Karpas-422 (cell line): ENCODE measurements around the gene IQSEC3. TPM values are rescaled to one million over a fixed set of nuclear protein-coding genes. Genes with fewer than 3 reads are reported as not detected.
"Not testable (repeated sequence)": the region's sequence is repeated elsewhere in the genome, so short reads cannot be mapped to it uniquely, and the experiment has no call there.

Experiments used
- DNase-seq: peaks from one replicate; pipeline ENCODE4 v3.0.0-alpha.2; 2015
- H2AFZ ChIP-seq: fragments of 200-600 bp; sonication (generic); 2 replicates; pipeline ENCODE4 v1.6.1; 2014; ENCODE audit warnings: antibody characterized with exemption, low read length, mixed read lengths
- H3K27ac ChIP-seq: fragments of 200-600 bp; sonication (generic); 2 replicates; pipeline ENCODE4 v1.5.1; 2014; ENCODE audit warnings: mild to moderate bottlenecking, low read length, moderate library complexity
- H3K27me3 ChIP-seq: fragments of 200-600 bp; sonication (generic); 2 replicates; pipeline ENCODE4 v1.6.1; 2014; ENCODE audit warnings: low read length, mixed read lengths
- H3K36me3 ChIP-seq: fragments of 200-600 bp; sonication (generic); 2 replicates; pipeline ENCODE4 v1.6.1; 2014; ENCODE audit warnings: low read length, mixed read lengths; ENCODE audit not compliant: insufficient read depth
- H3K4me1 ChIP-seq: fragments of 200-600 bp; sonication (generic); 2 replicates; pipeline ENCODE4 v1.6.1; 2014; ENCODE audit warnings: mild to moderate bottlenecking, low read length, mixed read lengths
- H3K4me2 ChIP-seq: fragments of 200-600 bp; sonication (generic); 2 replicates; pipeline ENCODE4 v1.6.1; 2014; ENCODE audit warnings: low read length, low read depth, mild to moderate bottlenecking; ENCODE audit not compliant: poor library complexity, severe bottlenecking
- H3K4me3 ChIP-seq: fragments of 200-600 bp; sonication (generic); 2 replicates; pipeline ENCODE4 v1.5.1; 2014; ENCODE audit warnings: mild to moderate bottlenecking, antibody characterized with exemption, low read length, mixed read lengths
- H3K79me2 ChIP-seq: fragments of 200-600 bp; sonication (generic); 2 replicates; pipeline ENCODE4 v1.6.1; 2014; ENCODE audit warnings: mild to moderate bottlenecking, low read length, mixed read lengths
- H3K9ac ChIP-seq: fragments of 200-600 bp; sonication (generic); 2 replicates; pipeline ENCODE4 v1.6.0; 2014; ENCODE audit warnings: low read length
- H3K9me2 ChIP-seq: fragments of 200-600 bp; sonication (generic), shearing (Covaris generic); replicated peaks from 2 replicates; pipeline ENCODE4 v1.6.0; 2014; ENCODE audit warnings: mild to moderate bottlenecking, low read length, moderate library complexity; ENCODE audit not compliant: insufficient read depth
- H3K9me3 ChIP-seq: fragments of 300-700, 200-600 bp; sonication (generic); 2 replicates; pipeline ENCODE4 v1.6.1; 2014; ENCODE audit warnings: low read length, mixed read lengths
- H4K20me1 ChIP-seq: fragments of 200-600 bp; sonication (generic); 2 replicates; pipeline ENCODE4 v1.6.1; 2014; ENCODE audit warnings: mild to moderate bottlenecking, antibody characterized with exemption, low read length, low read depth; ENCODE audit not compliant: insufficient read depth
- total RNA-seq: library from RNA; depleted of rRNA; stranded (reverse); fragments of >200 nt; shearing (Covaris generic); gene quantifications from 2 replicates; pipeline ENCODE4 v1.2.3, GENCODE V29; 2014; ENCODE audit warnings: low replicate concordance

IQSEC3 gene
- total RNA-seq, 1 experiment from 2014 or later, result not detected

DNA sequence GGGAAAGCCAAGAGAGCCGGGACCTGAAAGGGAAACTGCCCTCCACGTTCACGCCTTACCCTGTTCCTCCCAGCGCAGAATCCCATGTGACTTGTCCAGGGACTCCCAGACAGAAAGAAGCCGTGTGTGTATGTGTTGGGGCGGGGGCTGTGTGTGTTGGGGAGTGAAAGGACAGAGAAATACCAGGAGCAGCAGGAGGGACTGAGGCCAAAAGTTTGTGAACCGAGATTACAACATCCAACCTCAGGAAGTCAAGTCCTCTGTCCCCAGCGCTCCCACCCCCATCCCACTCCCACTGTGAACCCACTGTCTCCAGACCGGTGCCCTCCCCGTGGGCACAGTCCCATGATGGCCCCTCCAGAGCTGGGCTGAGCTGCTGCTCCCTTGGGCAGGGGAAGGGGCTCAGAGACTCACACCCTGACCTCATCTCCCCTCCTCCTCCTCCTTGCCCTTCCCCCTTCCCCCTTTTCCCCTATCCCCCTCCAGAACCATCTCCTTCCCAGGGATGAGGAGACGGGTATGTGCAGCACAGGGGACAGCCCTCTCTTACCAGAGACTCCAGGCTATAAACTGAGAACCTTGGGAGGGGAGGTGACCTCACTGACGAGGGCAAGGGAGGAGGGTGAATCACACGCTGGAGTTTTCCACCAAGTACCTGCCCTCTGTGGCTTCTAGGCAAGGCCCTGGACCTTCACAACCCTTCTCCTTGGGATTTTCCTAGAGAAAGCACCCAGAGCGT is 147.6 kb downstream of the IQSEC3 start, which contains the start of gene SLC6A12:
Gene SLC6A12 (minus strand): TSS at position 155 of the 739 bp plus-strand sequence. CDS start 4,171 bp downstream, outside the sequence.
- Histone ChIP-seq H3K27ac (no peak within 1 kb of the TSS), H3K79me2 (no peaks in the 10 kb centered on the region), H3K9ac (no peak within 1 kb of the TSS), H3K36me3 (no peaks in the 10 kb centered on the region), H3K4me2 (no peak within 1 kb of the TSS), H3K4me1 (peaks cover 11% of the 10 kb centered on the region), H2AFZ (no peak within 1 kb of the TSS), H3K27me3 (no peaks in the 10 kb centered on the region), H3K9me3 (no peaks in the 10 kb centered on the region), H3K9me2 (no peaks in the 10 kb centered on the region), H4K20me1 (no peaks in the 10 kb centered on the region), H3K4me3 (no peak within 1 kb of the TSS)
- no peak for DNase-seq

DNA sequence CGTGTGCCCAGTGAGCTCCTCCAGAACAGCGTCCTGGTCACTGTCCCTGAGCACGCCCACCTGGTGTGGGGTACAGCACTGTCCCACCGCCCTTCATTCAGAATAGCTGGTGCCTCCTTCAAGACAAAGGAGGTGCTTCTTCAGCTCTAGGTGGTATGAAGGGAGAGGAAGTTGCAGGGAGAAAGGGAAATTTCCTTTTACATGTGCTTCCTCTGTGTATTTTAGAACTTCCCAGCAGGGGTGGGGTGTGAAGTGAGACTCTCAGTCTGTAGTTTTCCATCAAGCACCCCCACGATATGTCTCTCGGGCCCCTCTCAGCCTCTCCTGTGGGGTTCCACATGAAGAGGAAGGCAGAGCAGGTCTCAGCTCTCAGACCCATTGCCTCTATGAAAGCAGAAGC is 148.5 kb downstream of the IQSEC3 start:
- no peak overlapping the region for H3K4me2 ChIP-seq
- H3K36me3 ChIP-seq, result no peaks in the 10 kb centered on the region
- H3K79me2 ChIP-seq, result no peaks in the 10 kb centered on the region
- no peak for DNase-seq
- peaks cover 11% of the 10 kb centered on the region for H3K4me1 ChIP-seq
- H3K9me2 ChIP-seq, result no peaks in the 10 kb centered on the region
- H3K9ac ChIP-seq, result no peak overlapping the region
- H3K27ac ChIP-seq, result no peak overlapping the region
- no peak overlapping the region for H3K4me3 ChIP-seq
- H2AFZ ChIP-seq, result no peak overlapping the region
- H4K20me1 ChIP-seq, result no peaks in the 10 kb centered on the region
- no peaks in the 10 kb centered on the region for H3K27me3 ChIP-seq
- no peaks in the 10 kb centered on the region for H3K9me3 ChIP-seq

DNA sequence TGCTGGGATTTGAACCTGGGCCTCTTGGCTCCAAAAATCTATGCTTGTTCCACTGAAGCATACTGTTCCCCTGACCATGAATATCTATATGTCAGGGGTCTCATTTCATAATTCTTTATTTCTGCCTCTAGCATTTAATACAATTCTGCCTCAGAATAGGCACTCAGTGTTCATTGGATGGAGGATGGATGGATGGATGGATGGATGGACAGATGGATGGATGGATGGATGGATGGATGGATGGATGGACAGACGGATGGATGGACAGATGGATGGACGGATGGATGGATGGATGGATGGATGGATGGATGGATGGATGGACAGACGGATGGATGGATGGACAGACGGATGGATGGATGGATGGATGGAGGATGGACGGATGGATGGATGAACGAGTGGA is 150.5 kb downstream of the IQSEC3 start:
- not testable (repeated sequence) for DNase-seq, H4K20me1 ChIP-seq, H3K36me3 ChIP-seq, H3K4me3 ChIP-seq, H3K9me3 ChIP-seq, H3K27ac ChIP-seq, H3K9ac ChIP-seq, H2AFZ ChIP-seq, H3K9me2 ChIP-seq, H3K4me2 ChIP-seq, H3K79me2 ChIP-seq, H3K27me3 ChIP-seq
- peaks cover 11% of the 10 kb centered on the region for H3K4me1 ChIP-seq

DNA sequence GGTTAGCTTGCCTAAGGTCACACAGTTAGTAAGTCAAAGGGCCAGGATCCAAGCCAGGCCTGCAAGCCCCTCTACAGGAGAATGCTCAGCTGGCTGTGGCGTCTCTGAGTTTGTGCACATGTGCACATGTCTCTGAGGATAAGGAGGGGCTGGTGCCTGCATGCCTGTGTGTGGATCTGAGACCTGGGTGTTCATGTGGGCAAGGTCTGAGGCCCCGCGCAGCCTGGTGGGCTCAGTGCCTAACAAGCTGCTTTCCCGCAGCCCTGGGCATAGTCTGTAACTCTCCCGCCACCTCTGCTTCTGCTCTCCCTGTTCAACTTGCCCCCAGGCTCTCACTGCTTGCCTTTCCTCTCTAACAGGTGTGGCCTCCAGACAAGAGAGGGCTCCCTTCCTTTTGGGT is 151.7 kb downstream of the IQSEC3 start:
- Histone ChIP-seq H2AFZ (no peak overlapping the region), H3K4me3 (no peak overlapping the region), H3K9ac (no peak overlapping the region), H3K27me3 (no peaks in the 10 kb centered on the region), H3K27ac (no peak overlapping the region), H3K9me2 (no peaks in the 10 kb centered on the region), H3K36me3 (no peaks in the 10 kb centered on the region), H3K9me3 (no peaks in the 10 kb centered on the region), H3K4me1 (peaks cover 1% of the 10 kb centered on the region), H3K79me2 (no peaks in the 10 kb centered on the region), H4K20me1 (no peaks in the 10 kb centered on the region), H3K4me2 (no peak overlapping the region)
- no peak for DNase-seq

DNA sequence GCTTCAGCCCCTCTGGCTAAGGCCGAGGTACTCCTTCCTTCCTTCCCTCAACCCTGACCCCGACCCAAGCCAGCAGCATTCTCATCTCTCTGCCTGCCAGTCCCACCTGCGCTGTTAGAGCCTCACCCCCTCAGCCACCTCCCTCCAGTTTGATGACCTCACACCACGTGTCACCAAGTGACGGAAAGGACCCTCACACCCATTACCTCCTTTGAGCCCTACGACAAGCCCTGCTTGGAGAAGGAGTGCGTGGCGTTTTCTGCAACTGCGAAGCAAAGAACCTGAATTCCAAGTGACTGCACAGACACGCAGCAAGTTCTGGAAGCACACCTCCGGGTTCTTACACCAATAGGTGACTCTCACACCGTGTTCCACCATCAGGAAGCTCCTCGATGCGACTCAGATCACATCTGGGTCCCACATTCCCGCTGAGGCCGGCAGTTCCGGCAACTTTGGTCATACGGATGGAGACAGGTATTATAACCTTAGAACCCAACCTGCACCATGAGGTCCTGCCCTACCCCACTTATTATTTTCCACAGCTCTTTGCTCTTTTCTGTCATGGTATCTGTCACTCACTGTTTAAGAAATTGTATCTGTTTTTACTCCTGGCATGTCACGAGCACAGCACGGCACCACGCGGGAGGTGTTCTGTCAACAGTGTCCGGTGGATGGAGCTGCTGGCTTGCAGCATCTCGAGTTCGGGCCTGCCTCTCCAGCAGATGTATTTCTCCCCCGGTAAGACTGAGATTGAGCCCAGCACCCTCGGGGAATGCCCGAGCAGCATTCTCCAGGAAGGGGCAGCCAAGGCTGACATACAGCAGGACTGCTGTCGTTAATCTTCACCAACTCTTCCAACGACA is 152.4 kb downstream of the IQSEC3 start:
- Histone ChIP-seq H3K9ac (no peak overlapping the region), H3K4me2 (no peak overlapping the region), H2AFZ (no peak overlapping the region), H4K20me1 (no peaks in the 10 kb centered on the region), H3K27ac (no peak overlapping the region), H3K36me3 (no peaks in the 10 kb centered on the region), H3K27me3 (no peaks in the 10 kb centered on the region), H3K4me1 (no peaks in the 10 kb centered on the region), H3K79me2 (no peaks in the 10 kb centered on the region), H3K9me2 (no peaks in the 10 kb centered on the region), H3K4me3 (no peak overlapping the region), H3K9me3 (no peaks in the 10 kb centered on the region)
- DNase-seq, result no peak

DNA sequence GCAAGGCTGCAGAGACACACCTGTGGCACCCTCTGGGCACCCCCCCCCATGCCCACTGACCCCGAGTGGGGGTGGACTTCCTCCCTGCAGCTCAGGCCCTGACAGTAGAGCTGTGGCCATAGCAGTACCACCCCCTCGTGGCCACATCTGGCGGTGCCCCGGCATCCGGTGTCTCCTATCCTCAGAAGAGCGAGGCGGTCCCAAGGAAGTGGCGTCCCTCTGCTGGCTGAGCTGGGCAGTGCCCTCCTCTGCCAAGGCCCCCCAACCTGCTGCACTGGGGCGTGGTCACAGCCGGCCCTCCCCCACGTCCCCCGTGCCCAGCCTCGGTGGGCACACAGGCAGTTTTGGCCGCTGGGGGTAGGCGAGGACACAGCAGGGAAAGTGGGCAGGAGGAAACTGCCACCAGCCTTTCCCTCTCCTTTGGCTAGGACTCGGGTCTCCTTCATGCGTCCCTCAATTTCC is 153.4 kb downstream of the IQSEC3 start:
- Histone ChIP-seq H3K9me2 (no peaks in the 10 kb centered on the region), H3K36me3 (no peaks in the 10 kb centered on the region), H3K9ac (no peak overlapping the region), H3K4me3 (no peak overlapping the region), H3K27me3 (no peaks in the 10 kb centered on the region), H3K9me3 (no peaks in the 10 kb centered on the region), H3K79me2 (no peaks in the 10 kb centered on the region), H3K27ac (no peak overlapping the region), H3K4me1 (no peaks in the 10 kb centered on the region), H2AFZ (no peak overlapping the region), H4K20me1 (no peaks in the 10 kb centered on the region), H3K4me2 (no peak overlapping the region)
- DNase-seq, result peak; percentile 94

DNA sequence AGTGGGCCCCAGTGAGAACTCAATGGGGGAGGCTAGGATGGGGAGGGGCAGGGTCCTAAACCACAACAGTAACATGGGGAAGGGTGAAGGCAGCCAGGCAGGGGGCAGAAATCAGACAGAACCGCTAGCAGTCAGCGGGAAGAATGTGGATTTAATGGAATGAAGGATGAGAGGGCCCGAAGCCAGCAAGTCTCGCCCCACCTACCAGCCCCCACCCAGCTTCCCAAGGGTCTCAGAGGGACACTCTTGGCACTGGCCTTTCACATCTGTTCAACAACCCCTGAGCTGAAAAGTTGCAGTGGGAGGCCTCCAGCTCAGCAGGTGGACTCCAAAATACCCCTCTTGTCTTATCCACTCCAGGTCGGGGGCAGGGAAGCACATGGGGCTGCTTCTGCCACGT is 153.9 kb downstream of the IQSEC3 start:
- Histone ChIP-seq H3K4me1 (no peaks in the 10 kb centered on the region), H3K27me3 (no peaks in the 10 kb centered on the region), H3K4me3 (no peak overlapping the region), H3K9ac (no peak overlapping the region), H2AFZ (no peak overlapping the region), H3K36me3 (no peaks in the 10 kb centered on the region), H4K20me1 (no peaks in the 10 kb centered on the region), H3K27ac (no peak overlapping the region), H3K9me3 (no peaks in the 10 kb centered on the region), H3K4me2 (no peak overlapping the region), H3K79me2 (no peaks in the 10 kb centered on the region), H3K9me2 (no peaks in the 10 kb centered on the region)
- DNase-seq, result no peak

DNA sequence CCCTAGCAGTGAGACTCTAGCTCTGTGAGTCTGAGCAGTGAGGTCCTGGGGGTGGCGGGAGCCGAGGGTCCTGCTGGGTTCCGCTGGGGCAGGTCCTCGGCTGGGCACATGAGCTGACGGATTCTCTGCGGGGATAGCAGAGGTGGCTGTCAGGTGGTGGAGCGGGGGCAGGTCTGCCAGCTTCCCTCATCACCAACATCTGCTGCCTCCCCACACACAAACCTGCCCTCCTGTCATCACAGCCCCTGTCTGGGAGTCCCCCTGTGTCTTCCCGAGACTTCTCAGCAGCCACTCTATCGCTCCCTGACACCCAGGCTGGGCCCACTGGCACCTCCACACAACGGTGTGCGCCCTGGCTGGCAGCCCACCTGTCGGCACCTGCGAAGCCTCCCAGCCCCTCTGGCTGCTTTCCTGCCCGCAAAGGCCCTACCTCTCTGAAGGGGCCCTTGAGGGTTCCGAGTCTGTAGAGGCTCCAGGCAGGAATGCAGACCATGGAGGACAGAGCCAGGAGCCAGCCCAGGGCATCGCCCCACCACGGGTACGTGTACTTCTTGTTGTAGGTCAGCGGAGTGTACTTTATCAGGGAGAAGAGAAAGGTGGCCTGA is 154.5 kb downstream of the IQSEC3 start:
- H3K36me3 ChIP-seq, result no peaks in the 10 kb centered on the region
- H3K9me3 ChIP-seq, result no peaks in the 10 kb centered on the region
- H4K20me1 ChIP-seq, result no peaks in the 10 kb centered on the region
- no peak for DNase-seq
- H2AFZ ChIP-seq, result no peak overlapping the region
- H3K4me2 ChIP-seq, result no peak overlapping the region
- H3K27ac ChIP-seq, result no peak overlapping the region
- H3K4me3 ChIP-seq, result no peak overlapping the region
- no peak overlapping the region for H3K9ac ChIP-seq
- H3K4me1 ChIP-seq, result no peaks in the 10 kb centered on the region
- H3K79me2 ChIP-seq, result no peaks in the 10 kb centered on the region
- no peaks in the 10 kb centered on the region for H3K9me2 ChIP-seq
- H3K27me3 ChIP-seq, result no peaks in the 10 kb centered on the region
